ENCODE data around the gene CRYBA4.

GRCh38 chr22:26599505-26599904 lies 22.3 kb upstream of the CRYBA4 start:
- no peak for TF ChIP-seq CTCF (IDR thresholded peaks at IDR 0.05)
- TF ChIP-seq POLR2A (IDR thresholded peaks at IDR 0.05; ENCODE audit: low read depth) = no peak
